ENCODE data around the gene SCGB1C1. TPM values are rescaled to one million over a fixed set of nuclear protein-coding genes. Genes with fewer than 3 reads are reported as not detected.

SCGB1C1 gene
- total RNA-seq, 6 experiments from 2014 or later: not detected

- H3K9me3 Mint-ChIP-seq: no peaks in the 10 kb centered on the region
- no peaks in the 10 kb centered on the region for H3K4me1 Mint-ChIP-seq (ENCODE audit: low read depth)
- H3K4me3 Mint-ChIP-seq: no peak overlapping the region
- TF ChIP-seq CTCF (IDR thresholded peaks at IDR 0.05): no peak
- peaks cover 5% of the 10 kb centered on the region; the same call in 1 of the 2 replicates for H3K36me3 Mint-ChIP-seq (ENCODE audit: low read depth)
- no peak overlapping the region for H3K27ac Mint-ChIP-seq
- DNase-seq: no peak
- H3K27me3 Mint-ChIP-seq (ENCODE audit: insufficient read depth): peaks cover 2% of the 10 kb centered on the region; the same call in 1 of the 2 replicates
These were observed 4.2 kb downstream of the SCGB1C1 start for GRCh38 chr11:196786-197731.

DNA sequence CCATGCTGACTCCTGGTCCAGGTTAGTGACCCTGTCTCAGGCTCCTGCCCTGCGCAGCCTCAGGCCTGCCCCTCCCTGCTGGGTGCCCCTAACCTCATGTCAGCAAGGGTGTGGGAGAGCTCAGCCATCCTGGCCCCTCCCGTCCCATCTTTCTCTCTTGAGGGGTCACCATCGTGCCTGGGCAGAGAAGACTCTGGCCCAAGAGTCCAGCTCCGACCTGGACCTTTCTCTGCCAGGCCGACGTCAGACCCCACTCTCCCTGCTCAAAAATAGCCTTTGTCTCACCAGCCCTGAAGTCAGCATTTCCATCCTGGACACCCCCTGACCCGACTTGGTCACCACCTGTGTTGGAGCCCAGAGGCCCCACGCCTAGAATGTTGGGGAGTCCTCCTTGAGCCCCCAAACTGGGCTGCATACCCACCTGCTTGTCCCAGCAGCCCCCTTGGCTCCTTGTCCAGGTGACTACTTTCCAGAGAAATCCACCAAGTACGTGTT lies 4.9 kb downstream of the SCGB1C1 start:
- TF ChIP-seq CTCF (IDR thresholded peaks at IDR 0.05): no peak
- H3K4me1 Mint-ChIP-seq (ENCODE audit: low read depth): no peaks in the 10 kb centered on the region

GRCh38 chr11:198236-198806 lies 5.4 kb downstream of the SCGB1C1 start:
- Mint-ChIP-seq H3K4me3 (no peak overlapping the region), H3K36me3 (ENCODE audit: low read depth) (peaks cover 10% of the 10 kb centered on the region; the same call in 1 of the 2 replicates), H3K27ac (no peak overlapping the region), H3K9me3 (no peaks in the 10 kb centered on the region), H3K4me1 (ENCODE audit: low read depth) (no peaks in the 10 kb centered on the region), H3K27me3 (ENCODE audit: insufficient read depth) (peaks cover 4% of the 10 kb centered on the region)
- DNase-seq: no peak
- TF ChIP-seq CTCF (IDR thresholded peaks at IDR 0.05): no peak

More for the DNA sequence above, 4.9 kb downstream of the SCGB1C1 start:
- H3K27ac Mint-ChIP-seq: no peak overlapping the region
- H3K36me3 Mint-ChIP-seq (ENCODE audit: low read depth): peaks cover 5% of the 10 kb centered on the region; the same call in 1 of the 2 replicates
- no peak for DNase-seq
- no peaks in the 10 kb centered on the region for H3K9me3 Mint-ChIP-seq
- no peak overlapping the region for H3K4me3 Mint-ChIP-seq
- H3K27me3 Mint-ChIP-seq (ENCODE audit: insufficient read depth): peaks cover 2% of the 10 kb centered on the region

- Mint-ChIP-seq H3K27ac (no peak overlapping the region), H3K9me3 (no peaks in the 10 kb centered on the region), H3K36me3 (ENCODE audit: low read depth) (peaks cover 14% of the 10 kb centered on the region; the same call in 1 of the 2 replicates), H3K27me3 (ENCODE audit: insufficient read depth) (peaks cover 6% of the 10 kb centered on the region), H3K4me3 (no peak overlapping the region), H3K4me1 (ENCODE audit: low read depth) (peaks cover 4% of the 10 kb centered on the region; the same call in 1 of the 2 replicates)
- no peak for DNase-seq
- no peak for TF ChIP-seq CTCF (IDR thresholded peaks at IDR 0.05)
These were observed 6.2 kb downstream of the SCGB1C1 start for GRCh38 chr11:199004-199581.

DNA sequence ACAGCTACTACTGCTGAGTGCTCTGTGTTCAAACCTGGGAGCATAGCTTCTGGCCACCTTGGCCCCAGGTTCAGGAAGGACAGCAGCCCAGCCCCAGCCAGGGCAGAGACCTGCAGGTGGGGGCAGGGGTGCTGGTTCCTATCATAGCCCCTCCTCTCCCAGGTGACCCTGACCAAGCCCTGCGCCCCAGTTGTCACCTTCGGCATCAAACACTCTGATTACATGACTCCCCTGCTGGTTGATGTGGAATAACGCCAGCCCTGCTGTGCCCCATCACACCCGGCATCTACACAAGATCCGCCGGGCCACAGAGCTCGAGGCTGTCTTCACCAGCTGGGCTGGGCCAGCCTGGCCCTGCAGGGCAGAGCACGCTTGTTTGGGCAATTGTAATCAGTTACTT lies 6.9 kb downstream of the SCGB1C1 start:
- H3K9me3 Mint-ChIP-seq: no peaks in the 10 kb centered on the region
- DNase-seq: no peak
- H3K36me3 Mint-ChIP-seq (ENCODE audit: low read depth): peaks cover 14% of the 10 kb centered on the region; the same call in 1 of the 2 replicates
- peaks cover 4% of the 10 kb centered on the region; the same call in 1 of the 2 replicates for H3K4me1 Mint-ChIP-seq (ENCODE audit: low read depth)
- no peak overlapping the region for H3K27ac Mint-ChIP-seq
- peak; percentile 23 for TF ChIP-seq CTCF (IDR thresholded peaks at IDR 0.05)
- peaks cover 6% of the 10 kb centered on the region for H3K27me3 Mint-ChIP-seq (ENCODE audit: insufficient read depth)
- no peak overlapping the region for H3K4me3 Mint-ChIP-seq

Data from HFFc6 (cell line).